Measurements from ENCODE around the gene LBHD2. TPM values are rescaled to one million over a fixed set of nuclear protein-coding genes. Genes with fewer than 3 reads are reported as not detected.

Gene LBHD2
- total and polyA plus RNA-seq, 2 donors (not counting 1 experiment from before 2014, with no cell fraction given) = not detected

DNA sequence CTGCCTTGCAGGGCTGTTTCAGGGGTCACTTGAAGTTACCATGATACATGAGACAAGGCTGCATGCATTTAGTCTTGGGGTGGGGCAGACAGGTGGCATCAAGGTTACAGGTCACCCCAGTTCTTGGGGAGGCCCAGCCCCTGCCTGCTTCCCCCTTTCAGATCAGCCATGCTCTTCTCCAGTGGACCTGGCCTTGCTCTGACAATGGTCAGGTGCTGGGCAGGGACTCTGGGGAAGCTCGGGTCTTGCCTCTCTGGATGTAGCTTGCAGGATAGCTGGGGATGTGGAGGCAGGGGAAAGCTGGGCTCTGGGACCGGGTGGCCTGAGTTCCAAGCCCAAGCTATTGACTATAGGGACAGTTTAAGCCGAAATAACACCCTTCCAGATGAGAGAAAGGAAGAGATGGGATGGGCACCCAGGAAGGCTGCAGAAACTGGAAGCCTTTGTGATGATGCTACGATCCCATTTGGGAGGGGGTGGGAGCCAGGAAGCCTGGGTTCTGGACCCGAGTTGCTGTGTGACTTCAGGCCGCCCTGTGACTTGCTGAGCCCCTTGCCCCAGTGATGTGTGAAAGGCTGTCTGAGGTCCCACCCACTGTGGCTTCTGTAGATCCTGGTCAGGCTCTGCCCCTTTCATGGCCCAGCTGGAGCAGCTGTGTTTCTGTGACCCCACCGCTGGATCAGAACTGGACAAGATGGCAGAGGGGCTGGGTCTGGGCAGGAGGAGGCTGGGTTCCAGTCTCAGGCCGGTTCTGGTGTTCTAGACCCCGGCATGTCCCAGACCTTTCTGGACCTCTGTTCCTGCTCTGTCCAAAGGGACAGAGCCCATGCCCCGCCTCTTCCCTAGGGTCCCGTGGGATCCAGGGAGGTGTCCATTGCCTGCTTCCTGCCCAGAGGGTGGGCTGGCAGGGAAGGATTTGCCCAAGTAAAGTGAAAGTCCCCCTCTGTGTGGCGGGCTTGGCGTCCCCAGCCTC is 41.4 kb downstream of the LBHD2 start:
- Histone ChIP-seq H3K9ac (ENCODE audit: low read length) (no peak overlapping the region), H3K9me3 (ENCODE audit: control extremely low read depth in 1 of 3, control insufficient read depth in 2 of 3, insufficient read depth in 1 of 3, low read length in 2 of 3) (peaks cover 0 to 18% (median 0%) of the 10 kb centered on the region in 3 donors), H3K36me3 (replicated peaks in 1 of 2; ENCODE audit: control extremely low read depth in 1 of 2, control insufficient read depth in 1 of 2, extremely low read depth in 1 of 2, insufficient read depth in 2 of 2, low read length in 1 of 2) (no peaks in the 10 kb centered on the region), H3K4me1 (ENCODE audit: control insufficient read depth in 2 of 2, insufficient read depth in 2 of 2, low read length in 2 of 2) (peaks cover 23% of the 10 kb centered on the region in 2 donors), H3K27ac (ENCODE audit: low read length in 2 of 2) (no peak overlapping the region), H2AFZ (ENCODE audit: insufficient read depth, low read depth, low read length, poor library complexity, severe bottlenecking) (no peak overlapping the region), H3K27me3 (replicated peaks in 1 of 4; ENCODE audit: control extremely low read depth in 1 of 4, control insufficient read depth in 3 of 4, insufficient read depth in 4 of 4, low read length in 3 of 4) (peaks cover 0 to 31% (median 17%) of the 10 kb centered on the region in 4 experiments), H3K4me3 (ENCODE audit: control extremely low read depth in 1 of 5, extremely low read depth in 1 of 5, insufficient read depth in 1 of 5, low read depth in 2 of 5, low read length in 4 of 5) (no peak overlapping the region), H4K20me1 (ENCODE audit: control insufficient read depth, insufficient read depth, low read length, poor library complexity, severe bottlenecking) (no peaks in the 10 kb centered on the region), H3K4me2 (replicated peaks; ENCODE audit: low read depth, low read length, poor library complexity, severe bottlenecking) (no peak overlapping the region), H3K79me2 (ENCODE audit: control insufficient read depth, insufficient read depth, low read length) (no peaks in the 10 kb centered on the region)
- Mint-ChIP-seq H3K27me3 (peaks cover 11% of the 10 kb centered on the region), H3K4me3 (no peak overlapping the region), H3K9me3 (ENCODE audit: insufficient read depth) (no peaks in the 10 kb centered on the region), H3K4me1 (peaks cover 15% of the 10 kb centered on the region), H3K27ac (no peak overlapping the region)
- DNase-seq (no peak), ATAC-seq (ENCODE audit: low read depth) (no peak)
- POLR2A ChIA-PET = no interaction called here
- CTCF ChIA-PET = interaction anchor here (1.3 kb wide), 1 partner anchor 21 kb away, joined by 4 read pairs; no protein-coding TSS in a partner anchor
- WGBS (ENCODE audit: insufficient coverage) = 95% methylated on average over 11 of the region's 13 CpGs
- intact Hi-C loops (cut with micrococcal nuclease) = no loop called here
- TF ChIP-seq EZH2 (IDR thresholded peaks at IDR 0.05; ENCODE audit: borderline replicate concordance, insufficient read depth, low read depth, low read length, poor library complexity, severe bottlenecking) = no peak
- TF ChIP-seq CTCF (IDR thresholded peaks at IDR 0.05) = no peak
